NCI-H2107 (cell line): Measurements from ENCODE around the gene NET1.

Experiments
- DNase-seq: peaks from one replicate; lab custom pipeline; 2025; lab: John Stamatoyannopoulos, UW

Gene NET1

GRCh38 chr10:5442065-5442989 is 30.0 kb downstream of the NET1 start:
- DNase-seq = no peak

GRCh38 chr10:5442990-5443370 is 30.6 kb downstream of the NET1 start:
- DNase-seq = no peak

GRCh38 chr10:5443429-5443828 is 31.1 kb downstream of the NET1 start:
- no peak for DNase-seq

- no peak for DNase-seq
These were observed 32.6 kb downstream of the NET1 start for GRCh38 chr10:5445006-5445405.

GRCh38 chr10:5446390-5446926 is 34.1 kb downstream of the NET1 start:
- peak; percentile 70 for DNase-seq

- no peak for DNase-seq
These were observed 34.7 kb downstream of the NET1 start for GRCh38 chr10:5447056-5447455.

- DNase-seq = no peak
These were observed 35.3 kb downstream of the NET1 start for GRCh38 chr10:5447611-5448071.

GRCh38 chr10:5448333-5449001 is 36.1 kb downstream of the NET1 start:
- no peak for DNase-seq

- no peak for DNase-seq
These were observed 36.9 kb downstream of the NET1 start for GRCh38 chr10:5449227-5449626.

GRCh38 chr10:5449823-5450222 is 37.5 kb downstream of the NET1 start:
- DNase-seq = no peak

GRCh38 chr10:5450605-5451384 is 38.4 kb downstream of the NET1 start:
- no peak for DNase-seq

GRCh38 chr10:5453749-5454489 is 41.6 kb downstream of the NET1 start:
- DNase-seq = no peak

GRCh38 chr10:5456563-5456962 is 44.2 kb downstream of the NET1 start:
- no peak for DNase-seq

- no peak for DNase-seq
These were observed 45.4 kb downstream of the NET1 start for GRCh38 chr10:5457741-5458140.

GRCh38 chr10:5458425-5458824 is 46.1 kb downstream of the NET1 start:
- no peak for DNase-seq

GRCh38 chr10:5458949-5459747 is 46.8 kb downstream of the NET1 start:
- no peak for DNase-seq

GRCh38 chr10:5460468-5461202 is 48.3 kb downstream of the NET1 start:
- DNase-seq = no peak

GRCh38 chr10:5461203-5461588 is 48.8 kb downstream of the NET1 start:
- no peak for DNase-seq

GRCh38 chr10:5461914-5462840 is 49.8 kb downstream of the NET1 start:
- DNase-seq = no peak
